G401 (cell line): ENCODE data around the gene HYPK. TPM values are rescaled to one million over a fixed set of nuclear protein-coding genes. Genes with fewer than 3 reads are reported as not detected.
A peak's percentile ranks its signal among the peaks of the same experiment; 100 is the strongest.
"Not testable (repeated sequence)": the region's sequence is repeated elsewhere in the genome, so short reads cannot be mapped to it uniquely, and the experiment has no call there.

Source experiments
- DNase-seq: peaks from one replicate; pipeline ENCODE4 v3.0.0-alpha.2; 2015; ENCODE audit warnings: low spot score
- in situ Hi-C: cut with HindIII; loops from 2 replicates; pipeline ENCODE4 v1.10.0; 2016; ENCODE audit warnings: low sequenced_read_pairs, mixed read lengths
- total RNA-seq: library from RNA; depleted of rRNA; stranded (reverse); fragments of >200 nt; shearing (Covaris generic); gene quantifications from 2 replicates; pipeline ENCODE4 v1.2.3, GENCODE V29; 2014

The HYPK gene
- total RNA-seq, 1 experiment from 2014 or later = 2.6 TPM

DNA sequence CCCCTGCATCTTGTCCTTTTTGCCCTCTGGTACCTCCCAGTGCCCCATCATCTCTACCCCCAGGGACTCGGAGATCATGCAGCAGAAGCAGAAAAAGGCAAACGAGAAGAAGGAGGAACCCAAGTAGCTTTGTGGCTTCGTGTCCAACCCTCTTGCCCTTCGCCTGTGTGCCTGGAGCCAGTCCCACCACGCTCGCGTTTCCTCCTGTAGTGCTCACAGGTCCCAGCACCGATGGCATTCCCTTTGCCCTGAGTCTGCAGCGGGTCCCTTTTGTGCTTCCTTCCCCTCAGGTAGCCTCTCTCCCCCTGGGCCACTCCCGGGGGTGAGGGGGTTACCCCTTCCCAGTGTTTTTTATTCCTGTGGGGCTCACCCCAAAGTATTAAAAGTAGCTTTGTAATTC lies 6.8 kb upstream of the HYPK start:
- in situ Hi-C loops = no loop called here
- DNase-seq = no peak

DNA sequence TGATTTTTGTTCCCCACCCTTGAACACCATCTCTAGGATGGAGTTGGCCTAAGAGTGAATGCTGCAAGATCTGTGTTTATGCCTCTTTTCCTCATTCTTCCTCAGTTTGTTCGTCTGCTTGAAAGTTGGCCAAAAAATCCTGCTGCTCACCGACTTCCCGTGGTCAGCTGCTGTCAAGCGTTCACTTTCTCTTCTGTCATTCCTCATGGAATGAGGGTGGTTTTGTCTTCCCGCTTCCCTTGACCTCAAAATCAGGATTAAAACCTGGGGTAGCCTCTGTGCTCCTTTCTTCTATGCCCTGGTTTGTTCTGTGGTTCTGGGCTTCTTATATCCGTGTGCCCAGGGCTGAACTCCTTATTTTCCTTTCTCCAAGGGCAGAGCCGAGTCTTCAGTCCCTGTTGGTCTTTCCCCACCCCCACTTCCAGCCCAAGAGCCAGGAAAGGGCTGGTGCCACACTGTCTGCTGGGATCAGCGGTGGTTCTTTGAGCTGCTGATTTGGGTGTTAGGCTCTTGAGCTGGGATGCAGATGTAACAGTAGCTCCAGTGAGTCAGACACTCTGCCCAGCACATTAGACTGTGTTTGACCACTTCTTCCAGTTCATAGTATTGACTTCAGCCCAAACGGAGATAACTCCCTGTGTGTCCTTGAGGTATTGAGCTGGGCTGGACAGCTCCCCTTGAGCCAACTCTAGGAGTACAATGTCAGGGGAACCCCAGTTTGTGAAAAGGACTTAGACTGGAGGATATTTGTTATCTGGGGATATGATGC lies 5.9 kb upstream of the HYPK start:
- DNase-seq = no peak
- in situ Hi-C loops = no loop called here

DNA sequence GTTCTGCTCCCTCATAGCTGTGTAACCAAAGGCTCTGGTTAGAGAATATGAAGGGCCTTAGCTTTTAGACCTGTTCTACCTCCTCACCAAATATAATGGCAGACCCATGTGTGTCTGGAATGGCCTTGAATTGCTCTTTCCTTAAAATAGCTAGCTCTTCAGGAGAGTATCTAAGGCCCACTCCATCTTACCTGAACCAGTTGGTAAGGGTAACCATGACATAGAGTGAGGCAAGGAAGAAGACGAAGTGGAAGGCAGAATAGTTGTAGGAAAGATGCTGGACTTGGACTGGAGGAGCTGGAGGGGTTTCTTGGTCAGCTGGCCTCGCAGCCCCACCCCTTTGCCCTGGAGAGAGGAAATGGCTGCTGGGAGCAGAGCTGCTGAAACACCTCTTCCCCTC lies 5.2 kb upstream of the HYPK start:
- in situ Hi-C loops = no loop called here
- DNase-seq = no peak

- DNase-seq = peak; percentile 8
- in situ Hi-C loops = no loop called here
Observed at GRCh38 chr15:43795997-43796396, 4.4 kb upstream of the HYPK start.

DNA sequence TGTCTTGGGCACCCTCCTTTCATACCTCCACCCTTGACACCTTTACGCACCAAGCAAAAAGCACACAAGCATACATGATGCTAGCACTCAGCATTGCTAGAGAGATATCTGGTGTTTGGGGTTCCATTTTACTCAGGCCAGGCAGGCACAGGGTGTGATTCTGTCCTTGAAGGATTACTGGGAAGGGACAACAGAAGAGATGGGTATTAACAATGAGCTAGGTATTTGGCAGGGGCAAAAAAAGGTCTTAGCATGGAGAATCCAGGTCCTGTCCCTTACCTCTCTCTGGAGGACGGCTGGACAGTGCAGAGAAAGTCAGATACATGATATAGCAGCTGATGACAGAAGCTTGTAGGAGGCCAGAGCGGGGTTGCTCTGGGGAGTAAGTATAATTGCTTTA lies 3.8 kb upstream of the HYPK start:
- in situ Hi-C loops = no loop called here
- no peak for DNase-seq

DNA sequence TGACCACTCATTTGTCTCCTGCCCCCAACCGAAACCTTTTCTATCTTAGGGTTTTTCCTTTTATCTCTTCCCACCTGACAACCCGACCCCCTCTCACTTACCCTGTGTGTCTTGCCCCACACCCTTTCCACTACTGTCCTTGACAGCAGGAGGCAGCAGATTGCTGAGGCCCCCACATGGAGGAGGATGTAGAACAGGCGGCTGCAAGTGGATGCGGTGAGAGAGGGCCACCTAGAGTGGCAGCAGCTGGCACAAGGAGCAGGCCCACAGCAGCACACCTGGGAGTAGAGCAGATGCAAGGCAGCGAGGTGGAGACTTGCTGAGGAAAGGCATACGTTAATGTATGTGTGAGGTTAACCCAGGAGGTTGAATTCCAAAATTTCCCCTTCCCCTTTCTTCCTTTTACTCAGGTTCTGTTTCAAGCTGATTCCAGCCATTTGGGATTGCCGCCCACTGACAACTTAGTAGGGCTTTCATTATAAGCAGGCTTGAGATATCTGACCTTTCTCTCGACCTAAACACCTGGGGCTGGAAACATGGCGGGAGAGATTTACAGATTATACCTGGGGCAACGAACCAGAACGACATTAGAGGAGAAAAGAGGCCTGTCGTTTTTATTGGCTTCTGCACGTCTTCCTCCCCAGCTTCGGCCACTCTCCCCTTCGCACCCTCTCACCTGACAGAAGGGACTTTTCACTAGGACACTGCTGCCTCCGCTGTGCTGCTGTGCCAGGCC lies 1.0 kb upstream of the HYPK start:
- in situ Hi-C loops = no loop called here
- DNase-seq = peak; percentile 10

- DNase-seq = no peak
- in situ Hi-C loops = no loop called here
Observed at GRCh38 chr15:43799945-43800285, 484 bp upstream of the HYPK start, which contains the start of gene SERINC4. Gene SERINC4 (minus strand): TSS chr15:43800220. CDS start chr15:43799986, 234 bp downstream.

GRCh38 chr15:43802676-43803075 lies 2.3 kb downstream of the HYPK start:
- DNase-seq, in situ Hi-C loops: not testable (repeated sequence)

GRCh38 chr15:43808435-43808950 lies 8.1 kb downstream of the HYPK start:
- DNase-seq = no peak
- in situ Hi-C loops = no loop called here

- DNase-seq = no peak
- in situ Hi-C loops = no loop called here
Observed at GRCh38 chr15:43808960-43809678, 8.7 kb downstream of the HYPK start.

- DNase-seq, in situ Hi-C loops: not testable (repeated sequence)
Observed at GRCh38 chr15:43815064-43815463, 14.7 kb downstream of the HYPK start.

DNA sequence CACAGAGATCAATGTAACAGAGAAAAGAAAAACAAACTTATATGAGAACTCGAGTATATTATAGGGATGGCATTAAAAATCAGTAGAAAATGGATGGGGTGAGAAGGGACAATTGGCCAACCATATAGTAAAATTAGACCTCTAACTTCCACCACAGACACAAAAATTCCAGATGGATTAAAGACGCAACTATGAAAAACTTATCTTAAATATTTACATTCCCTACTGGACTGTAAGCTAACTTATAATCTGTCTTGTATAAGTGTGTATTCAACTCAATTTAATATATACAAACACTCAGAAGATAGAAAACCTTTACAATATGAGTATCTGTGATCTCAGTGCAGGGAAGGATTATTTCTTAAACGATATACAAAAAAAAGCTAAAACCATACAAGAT lies 21.1 kb downstream of the HYPK start:
- in situ Hi-C loops = no loop called here
- DNase-seq = no peak

DNA sequence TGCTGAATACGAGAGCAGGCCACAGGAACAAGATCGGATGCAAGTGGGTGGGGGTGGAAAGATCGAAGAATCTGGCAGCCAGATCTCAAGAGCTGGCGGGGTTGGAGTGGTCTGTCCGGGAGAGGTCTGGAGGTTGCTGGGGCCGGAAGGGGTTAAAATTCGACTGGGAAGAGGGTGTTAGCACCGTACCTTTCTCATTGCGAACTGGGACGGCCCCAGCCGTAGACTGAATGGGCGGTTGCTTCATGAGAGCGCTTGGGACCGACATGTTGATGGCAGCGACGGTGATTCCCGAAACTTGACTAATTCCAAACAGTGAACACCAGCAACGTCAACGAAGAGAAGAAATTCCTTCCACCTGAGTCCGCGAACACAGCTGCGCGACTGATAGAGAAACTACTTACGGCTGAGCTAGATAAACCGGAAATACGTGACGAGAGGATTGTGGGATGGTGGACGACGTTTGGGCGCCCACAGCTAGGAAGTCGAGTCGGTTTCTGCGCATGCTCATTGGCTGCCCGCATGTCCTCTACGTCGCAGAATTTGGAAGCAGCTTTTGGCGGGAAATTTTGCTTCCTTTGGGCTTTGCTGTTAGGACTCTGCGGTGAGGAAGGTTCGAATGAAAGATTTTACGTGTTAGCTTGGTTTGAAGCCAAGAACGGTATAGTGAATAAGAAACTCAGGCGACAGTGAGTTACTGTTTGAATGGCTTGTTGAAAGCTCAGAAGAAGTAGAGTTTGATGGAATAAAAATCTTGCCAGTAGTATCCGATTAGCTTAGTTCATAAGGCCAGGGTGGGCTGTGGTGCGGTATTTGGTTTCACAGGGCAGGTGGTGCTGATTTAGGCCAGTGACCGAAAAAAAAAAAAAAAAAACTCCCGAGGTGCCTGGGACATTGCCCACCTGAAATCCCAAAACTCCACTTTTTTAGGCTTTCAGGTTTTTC lies 24.2 kb downstream of the HYPK start, which contains the start of gene MFAP1:
TSS of gene MFAP1 (minus strand) at position 389 of the 945 bp plus-strand sequence. CDS start at position 268, 121 bp downstream.
- DNase-seq = peak; percentile 99
- in situ Hi-C loops = no loop called here

DNA sequence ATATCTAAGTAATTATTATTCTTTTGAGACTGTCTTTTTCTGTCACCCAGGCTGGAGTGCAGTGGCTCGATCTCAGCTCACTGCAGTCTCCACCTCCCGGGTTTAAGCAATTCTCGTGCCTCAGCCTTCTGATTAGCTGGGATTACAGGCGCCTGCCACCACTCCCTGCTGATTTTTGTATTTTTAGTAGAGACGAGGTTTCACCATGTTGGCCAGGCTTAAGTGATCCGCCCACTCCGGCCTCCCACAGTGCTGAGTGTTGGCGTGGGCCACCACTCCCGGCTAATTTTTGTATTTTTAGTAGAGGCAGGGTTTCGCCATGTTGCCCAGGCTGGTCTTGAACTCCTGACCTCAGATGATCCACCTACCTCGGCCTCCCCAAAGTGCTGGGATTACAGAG lies 24.9 kb downstream of the HYPK start:
- in situ Hi-C loops, DNase-seq: not testable (repeated sequence)

DNA sequence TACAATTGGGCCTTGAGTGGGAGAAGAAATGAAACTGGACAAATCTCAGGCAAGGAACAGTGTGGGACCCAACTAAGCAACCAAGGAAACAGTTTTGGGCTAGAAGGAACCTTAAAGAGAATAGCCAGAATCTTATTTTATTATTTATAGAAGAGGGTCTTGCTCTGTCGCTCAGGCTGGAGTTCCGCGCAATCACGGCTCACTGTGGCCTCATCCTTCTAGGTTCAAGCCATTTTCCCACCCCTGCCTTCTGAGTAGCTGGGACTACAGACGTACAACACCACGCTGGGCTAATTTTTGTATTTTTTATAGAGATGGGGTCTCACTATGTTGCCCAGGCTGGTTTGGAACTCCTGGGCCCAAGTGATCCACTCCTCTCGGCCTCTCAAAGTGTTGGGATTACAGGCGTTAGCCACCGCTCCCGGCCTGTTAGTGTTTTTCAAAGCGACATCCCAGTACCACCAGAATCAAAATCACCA lies 25.7 kb downstream of the HYPK start:
- DNase-seq = no peak
- in situ Hi-C loops = no loop called here

DNA sequence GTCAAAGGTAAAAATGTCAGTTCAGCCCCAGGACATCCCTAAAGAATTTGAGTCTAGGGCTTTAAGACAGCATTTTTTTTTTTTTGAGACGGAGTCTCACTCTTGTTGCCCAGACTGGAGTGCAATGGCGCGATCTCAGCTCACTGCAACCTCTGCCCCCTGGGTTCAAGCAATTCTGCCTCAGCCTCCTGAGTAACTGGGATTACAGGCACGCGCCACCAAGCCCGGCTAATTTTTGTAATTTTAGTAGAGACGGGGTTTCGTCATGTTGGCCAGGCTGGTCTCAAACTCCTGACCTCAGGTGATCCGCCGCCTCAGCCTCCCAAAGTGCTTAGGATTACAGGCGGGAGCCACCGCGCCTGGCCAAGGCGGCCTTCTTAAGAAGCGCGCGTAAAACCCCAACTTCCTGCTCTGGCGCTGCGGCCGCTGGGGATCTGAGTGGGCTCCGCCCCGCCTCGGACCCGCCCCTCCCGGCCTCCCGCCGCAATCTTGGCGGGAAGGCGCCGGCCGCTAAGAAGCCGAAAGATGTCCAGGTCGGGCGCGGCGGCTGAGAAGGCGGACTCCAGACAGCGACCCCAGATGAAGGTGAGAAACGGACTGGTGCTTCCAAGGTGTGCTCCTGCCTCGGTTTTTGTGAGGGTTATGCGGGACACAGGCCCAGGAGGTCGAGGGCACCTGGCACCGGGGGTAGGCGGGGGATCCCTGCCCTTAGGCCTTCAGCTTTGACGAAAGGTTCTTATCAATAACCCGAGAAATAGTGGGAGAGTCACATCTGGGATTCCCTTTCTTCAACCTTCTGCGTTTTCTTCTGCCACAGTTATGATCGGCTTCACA lies 26.3 kb downstream of the HYPK start, which contains the start of gene WDR76:
TSS of gene WDR76 (plus strand) at position 495 of the 834 bp plus-strand sequence. CDS start at position 526, 31 bp downstream.
- DNase-seq = peak; percentile 84

GRCh38 chr15:43828061-43828657 lies 27.8 kb downstream of the HYPK start:
- peak; percentile 57 for DNase-seq
- in situ Hi-C loops = no loop called here

More for the DNA sequence above, 26.3 kb downstream of the HYPK start, which contains the start of gene WDR76:
- in situ Hi-C loops = no loop called here
